Ishikawa (cell line): Measurements from ENCODE around the gene OR2D2.

Experiments used
- CEBPB ChIP-seq: IDR thresholded peaks from 2 replicates; pipeline ENCODE4 v1.6.1; 2012
- CREB1 ChIP-seq: IDR thresholded peaks from 2 replicates; pipeline ENCODE4 v1.6.1; 2012; ENCODE audit warnings: low read depth
- EP300 ChIP-seq: IDR thresholded peaks from 2 replicates; pipeline ENCODE4 v1.6.1; 2012; ENCODE audit warnings: borderline replicate concordance
- FOXM1 ChIP-seq: IDR thresholded peaks from 2 replicates; pipeline ENCODE4 v1.6.1; 2012; ENCODE audit warnings: low read depth, borderline replicate concordance
- MAX ChIP-seq: IDR thresholded peaks from 2 replicates; pipeline ENCODE4 v1.6.1; 2012
- REST ChIP-seq: IDR thresholded peaks from 2 replicates; pipeline ENCODE4 v1.6.1; 2012; ENCODE audit warnings: low read depth, mild to moderate bottlenecking
- TAF1 ChIP-seq: IDR thresholded peaks from 2 replicates; pipeline ENCODE4 v1.6.1; 2012; ENCODE audit warnings: low read depth, mild to moderate bottlenecking
- USF1 ChIP-seq: IDR thresholded peaks from 2 replicates; pipeline ENCODE4 v1.6.1; 2012

- TF ChIP-seq MAX (no peak), TAF1 (no peak), EP300 (no peak), CEBPB (no peak), CREB1 (no peak), FOXM1 (no peak), USF1 (no peak), REST (no peak)
These were observed 27.9 kb downstream of the OR2D2 start for GRCh38 chr11:6864438-6864837.
